ENCODE results near the gene PARVA.

DNA sequence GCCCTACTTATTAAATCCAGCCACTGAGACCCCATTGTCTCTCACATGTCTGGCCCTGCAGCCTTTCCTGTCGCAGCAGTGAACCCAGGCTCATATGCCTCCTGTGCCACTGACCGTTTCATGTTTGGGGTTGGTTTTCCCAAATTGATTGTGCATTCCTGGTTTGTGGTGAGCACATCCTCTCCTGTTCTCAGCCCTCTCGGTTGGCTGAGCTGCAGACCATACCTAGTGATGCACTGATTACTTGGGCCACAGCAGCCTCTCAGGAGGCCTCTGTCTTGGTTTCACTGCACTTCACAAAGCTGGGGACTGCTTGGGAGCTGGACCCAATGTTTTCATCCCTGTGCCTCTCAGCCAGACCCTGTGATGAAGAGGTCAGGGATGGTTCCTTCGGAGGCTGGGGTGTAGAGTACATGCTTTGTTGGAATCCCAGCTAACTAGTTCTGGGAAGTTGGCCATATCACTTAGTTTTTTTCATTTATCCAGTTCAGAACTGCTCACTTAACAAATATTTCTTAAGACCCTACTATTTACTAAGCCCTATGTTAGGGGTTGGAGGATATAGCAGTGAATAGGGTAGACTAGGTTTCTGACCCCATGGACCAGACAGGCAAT is 30.9 kb downstream of the PARVA start:
- TF ChIP-seq, protein P1, sequence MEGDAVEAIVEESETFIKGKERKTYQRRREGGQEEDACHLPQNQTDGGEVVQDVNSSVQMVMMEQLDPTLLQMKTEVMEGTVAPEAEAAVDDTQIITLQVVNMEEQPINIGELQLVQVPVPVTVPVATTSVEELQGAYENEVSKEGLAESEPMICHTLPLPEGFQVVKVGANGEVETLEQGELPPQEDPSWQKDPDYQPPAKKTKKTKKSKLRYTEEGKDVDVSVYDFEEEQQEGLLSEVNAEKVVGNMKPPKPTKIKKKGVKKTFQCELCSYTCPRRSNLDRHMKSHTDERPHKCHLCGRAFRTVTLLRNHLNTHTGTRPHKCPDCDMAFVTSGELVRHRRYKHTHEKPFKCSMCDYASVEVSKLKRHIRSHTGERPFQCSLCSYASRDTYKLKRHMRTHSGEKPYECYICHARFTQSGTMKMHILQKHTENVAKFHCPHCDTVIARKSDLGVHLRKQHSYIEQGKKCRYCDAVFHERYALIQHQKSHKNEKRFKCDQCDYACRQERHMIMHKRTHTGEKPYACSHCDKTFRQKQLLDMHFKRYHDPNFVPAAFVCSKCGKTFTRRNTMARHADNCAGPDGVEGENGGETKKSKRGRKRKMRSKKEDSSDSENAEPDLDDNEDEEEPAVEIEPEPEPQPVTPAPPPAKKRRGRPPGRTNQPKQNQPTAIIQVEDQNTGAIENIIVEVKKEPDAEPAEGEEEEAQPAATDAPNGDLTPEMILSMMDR (IDR thresholded peaks at IDR 0.05; ENCODE audit: low read depth, low read length, poor library complexity, severe bottlenecking): no peak
- no peak for TF ChIP-seq EZH2phosphoT487 (IDR thresholded peaks at IDR 0.05; ENCODE audit: borderline replicate concordance, low read length)
